ENCODE data around the gene PIGV.

DNA sequence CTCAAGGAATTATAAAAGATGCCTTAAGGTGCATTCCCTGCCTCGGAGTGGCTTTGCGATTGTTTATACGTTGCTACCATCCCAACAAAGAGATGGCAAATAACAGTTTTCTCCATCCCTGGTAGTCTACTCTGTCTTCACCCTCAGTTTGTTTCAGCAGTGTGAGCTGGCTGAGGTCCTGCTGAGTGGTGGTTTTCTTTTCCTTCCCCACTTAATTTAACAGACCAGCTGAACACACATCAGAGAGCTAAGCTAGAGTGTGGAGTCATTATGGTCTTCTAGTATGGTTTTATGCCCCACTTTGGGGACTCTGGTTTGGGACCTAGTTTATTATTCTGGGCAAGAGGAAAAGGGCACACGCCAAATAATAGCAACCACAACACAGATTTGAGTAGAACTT is 2.2 kb downstream of the PIGV start:
- TF ChIP-seq POLR2AphosphoS5 (IDR thresholded peaks at IDR 0.05) (no peak), POLR2A (IDR thresholded peaks at IDR 0.05; ENCODE audit: low read depth) (no peak)
- TF ChIP-seq, protein P1, sequence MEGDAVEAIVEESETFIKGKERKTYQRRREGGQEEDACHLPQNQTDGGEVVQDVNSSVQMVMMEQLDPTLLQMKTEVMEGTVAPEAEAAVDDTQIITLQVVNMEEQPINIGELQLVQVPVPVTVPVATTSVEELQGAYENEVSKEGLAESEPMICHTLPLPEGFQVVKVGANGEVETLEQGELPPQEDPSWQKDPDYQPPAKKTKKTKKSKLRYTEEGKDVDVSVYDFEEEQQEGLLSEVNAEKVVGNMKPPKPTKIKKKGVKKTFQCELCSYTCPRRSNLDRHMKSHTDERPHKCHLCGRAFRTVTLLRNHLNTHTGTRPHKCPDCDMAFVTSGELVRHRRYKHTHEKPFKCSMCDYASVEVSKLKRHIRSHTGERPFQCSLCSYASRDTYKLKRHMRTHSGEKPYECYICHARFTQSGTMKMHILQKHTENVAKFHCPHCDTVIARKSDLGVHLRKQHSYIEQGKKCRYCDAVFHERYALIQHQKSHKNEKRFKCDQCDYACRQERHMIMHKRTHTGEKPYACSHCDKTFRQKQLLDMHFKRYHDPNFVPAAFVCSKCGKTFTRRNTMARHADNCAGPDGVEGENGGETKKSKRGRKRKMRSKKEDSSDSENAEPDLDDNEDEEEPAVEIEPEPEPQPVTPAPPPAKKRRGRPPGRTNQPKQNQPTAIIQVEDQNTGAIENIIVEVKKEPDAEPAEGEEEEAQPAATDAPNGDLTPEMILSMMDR (IDR thresholded peaks at IDR 0.05), result no peak

All from esophagus muscularis mucosa (tissue), 3 donors.